Loucy (cell line): ENCODE results near the gene GAS2L3.

ENCODE experiments used
- H2AFZ ChIP-seq: fragments of 200-600 bp; sonication (generic); 2 replicates; pipeline ENCODE4 v1.6.0; 2016; ENCODE audit warnings: antibody characterized with exemption, mild to moderate bottlenecking, low read length, moderate library complexity
- H3F3A ChIP-seq: fragments of 200-600 bp; 2 replicates; pipeline ENCODE4 v1.6.0; 2016; ENCODE audit warnings: antibody characterized with exemption, low read depth, mild to moderate bottlenecking
- H3K27me3 ChIP-seq: fragments of 200-600 bp; sonication (generic); 2 replicates; pipeline ENCODE4 v1.6.1; 2014; ENCODE audit warnings: low read length, mild to moderate bottlenecking; ENCODE audit not compliant: insufficient read depth, poor library complexity, severe bottlenecking
- H3K36me3 ChIP-seq: fragments of 200-600 bp; sonication (generic); 2 replicates; pipeline ENCODE4 v1.6.1; 2016; ENCODE audit warnings: low read length; ENCODE audit not compliant: insufficient read depth
- H3K4me1 ChIP-seq: fragments of 200-600 bp; sonication (generic); 2 replicates; pipeline ENCODE4 v1.5.1; 2014; ENCODE audit warnings: low read length, mild to moderate bottlenecking; ENCODE audit not compliant: insufficient read depth, poor library complexity, severe bottlenecking
- H3K4me2 ChIP-seq: fragments of 200-600 bp; sonication (generic); 2 replicates; pipeline ENCODE4 v1.6.0; 2014; ENCODE audit warnings: antibody characterized with exemption, low read length, low read depth, mild to moderate bottlenecking; ENCODE audit not compliant: poor library complexity, severe bottlenecking
- H3K4me3 ChIP-seq: fragments of 200-600 bp; sonication (generic); 2 replicates; pipeline ENCODE4 v1.5.1; 2014; ENCODE audit warnings: low read length, mild to moderate bottlenecking, mixed read lengths; ENCODE audit not compliant: poor library complexity, severe bottlenecking
- H3K79me2 ChIP-seq: fragments of 200-600 bp; sonication (generic); 2 replicates; pipeline ENCODE4 v1.6.1; 2014; ENCODE audit warnings: low read length; ENCODE audit not compliant: insufficient read depth
- H3K9ac ChIP-seq: fragments of 200-600 bp; sonication (generic); 2 replicates; pipeline ENCODE4 v1.6.0; 2014; ENCODE audit warnings: mild to moderate bottlenecking, low read depth, low read length, moderate library complexity; ENCODE audit not compliant: poor library complexity, severe bottlenecking
- H3K9me2 ChIP-seq: fragments of 200-600 bp; sonication (generic); replicated peaks from 2 replicates; pipeline ENCODE4 v1.6.1; 2016; ENCODE audit warnings: low read depth, low read length, mixed read lengths
- H3K9me3 ChIP-seq: fragments of 200-600 bp; sonication (generic); 2 replicates; pipeline ENCODE4 v1.6.1; 2014; ENCODE audit warnings: mild to moderate bottlenecking, antibody characterized with exemption, low read length, low read depth; ENCODE audit not compliant: insufficient read depth
- H4K20me1 ChIP-seq: fragments of 200-600 bp; sonication (generic); 2 replicates; pipeline ENCODE4 v1.6.0; 2014; ENCODE audit warnings: antibody characterized with exemption, low read length, mild to moderate bottlenecking; ENCODE audit not compliant: insufficient read depth, poor library complexity, severe bottlenecking
- EZH2phosphoT487 ChIP-seq: fragments of 200-600 bp; IDR thresholded peaks from 2 replicates; pipeline ENCODE4 v1.6.1; 2018; ENCODE audit warnings: antibody characterized with exemption, mild to moderate bottlenecking, moderate library complexity, borderline replicate concordance
- TF ChIP-seq, protein P1 (sequence below): fragments of 200-600 bp; sonication (generic); conservative IDR thresholded peaks from 2 replicates; pipeline ENCODE4 v1.5.1; 2014; ENCODE audit warnings: mild to moderate bottlenecking, antibody characterized with exemption, low read length

Gene GAS2L3

DNA sequence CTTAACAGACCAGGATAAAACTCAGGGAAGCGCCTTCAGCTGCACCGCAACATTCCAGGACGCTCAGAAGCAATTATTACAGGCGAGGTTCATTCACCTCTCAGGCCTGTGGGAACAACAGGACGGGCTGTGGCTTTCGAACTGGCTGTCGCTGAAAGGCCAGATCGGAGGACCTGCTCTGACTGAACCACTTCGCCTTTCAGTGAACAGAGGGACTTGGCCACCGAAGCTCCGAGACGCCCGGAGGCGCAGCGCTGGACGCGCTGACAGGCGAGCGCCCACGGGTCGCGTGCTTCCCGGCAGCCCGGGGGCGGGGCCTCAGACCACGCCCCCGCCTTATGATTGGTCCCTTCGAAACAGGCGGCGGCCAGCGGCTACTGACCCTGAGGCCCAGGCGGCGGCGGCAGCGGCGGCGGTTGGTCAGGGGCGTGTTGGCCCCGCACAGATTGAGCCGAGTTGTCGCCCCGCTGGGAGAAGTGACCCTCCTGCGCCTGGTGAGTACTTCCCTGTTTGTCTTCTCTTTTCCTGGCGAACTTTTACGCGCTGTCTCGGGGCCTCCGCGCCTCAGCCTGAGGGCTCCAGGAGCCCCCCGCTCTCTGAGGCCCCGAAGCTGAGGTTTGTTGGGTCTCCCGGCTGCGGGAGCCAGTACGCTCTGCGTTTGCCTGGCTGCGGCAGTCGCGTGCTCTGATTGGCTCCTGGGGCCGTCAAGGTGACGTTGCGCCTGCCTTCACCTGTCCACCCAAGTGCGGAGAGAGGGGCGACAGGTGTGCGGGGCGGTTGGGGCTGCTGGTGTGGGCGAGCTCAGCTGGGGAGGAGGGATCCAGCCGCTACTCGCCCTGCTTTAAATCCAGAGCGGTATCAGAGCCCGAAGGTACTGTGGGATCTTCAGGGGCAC, at the start of gene GAS2L3:
TSS of gene GAS2L3 (plus strand) at position 393 of the 895 bp plus-strand sequence. CDS start 21,221 bp downstream, outside the sequence.
- H3K4me1 ChIP-seq, result no peaks in the 10 kb centered on the region
- no peaks in the 10 kb centered on the region for H3K9me3 ChIP-seq
- H3K9me2 ChIP-seq, result no peaks in the 10 kb centered on the region
- TF ChIP-seq, protein P1, sequence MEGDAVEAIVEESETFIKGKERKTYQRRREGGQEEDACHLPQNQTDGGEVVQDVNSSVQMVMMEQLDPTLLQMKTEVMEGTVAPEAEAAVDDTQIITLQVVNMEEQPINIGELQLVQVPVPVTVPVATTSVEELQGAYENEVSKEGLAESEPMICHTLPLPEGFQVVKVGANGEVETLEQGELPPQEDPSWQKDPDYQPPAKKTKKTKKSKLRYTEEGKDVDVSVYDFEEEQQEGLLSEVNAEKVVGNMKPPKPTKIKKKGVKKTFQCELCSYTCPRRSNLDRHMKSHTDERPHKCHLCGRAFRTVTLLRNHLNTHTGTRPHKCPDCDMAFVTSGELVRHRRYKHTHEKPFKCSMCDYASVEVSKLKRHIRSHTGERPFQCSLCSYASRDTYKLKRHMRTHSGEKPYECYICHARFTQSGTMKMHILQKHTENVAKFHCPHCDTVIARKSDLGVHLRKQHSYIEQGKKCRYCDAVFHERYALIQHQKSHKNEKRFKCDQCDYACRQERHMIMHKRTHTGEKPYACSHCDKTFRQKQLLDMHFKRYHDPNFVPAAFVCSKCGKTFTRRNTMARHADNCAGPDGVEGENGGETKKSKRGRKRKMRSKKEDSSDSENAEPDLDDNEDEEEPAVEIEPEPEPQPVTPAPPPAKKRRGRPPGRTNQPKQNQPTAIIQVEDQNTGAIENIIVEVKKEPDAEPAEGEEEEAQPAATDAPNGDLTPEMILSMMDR, result no peak
- no peak for TF ChIP-seq EZH2phosphoT487
- H3K4me2 ChIP-seq, result no peak within 1 kb of the TSS
- H3K79me2 ChIP-seq, result no peaks in the 10 kb centered on the region
- no peaks in the 10 kb centered on the region for H3F3A ChIP-seq
- H3K9ac ChIP-seq, result no peak within 1 kb of the TSS
- H4K20me1 ChIP-seq, result no peaks in the 10 kb centered on the region
- no peak within 1 kb of the TSS for H3K4me3 ChIP-seq
- H2AFZ ChIP-seq, result no peak within 1 kb of the TSS
- no peaks in the 10 kb centered on the region for H3K36me3 ChIP-seq
- no peaks in the 10 kb centered on the region for H3K27me3 ChIP-seq

DNA sequence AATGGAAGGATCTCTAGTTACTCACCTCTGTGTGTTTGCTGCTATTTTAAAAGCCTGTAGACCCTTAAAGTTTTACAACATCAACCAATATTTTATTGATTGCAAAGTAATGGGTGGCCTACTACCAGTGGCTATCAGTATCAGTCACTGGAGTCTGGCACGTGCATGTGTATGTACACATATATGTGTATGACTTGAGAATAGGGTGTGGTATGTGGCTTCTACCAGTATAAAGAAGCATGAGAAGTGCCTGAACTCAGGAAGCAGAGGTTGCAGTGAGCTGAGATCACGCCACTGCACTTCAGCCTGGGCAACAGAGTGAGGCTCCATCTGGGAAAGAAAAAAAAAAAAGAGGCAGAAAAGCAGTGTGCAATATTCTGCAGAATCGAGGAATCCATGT, 45.5 kb upstream of the GAS2L3 start:
- no peaks in the 10 kb centered on the region for H3K79me2 ChIP-seq
- no peaks in the 10 kb centered on the region for H3K27me3 ChIP-seq
- no peak overlapping the region for H3K9ac ChIP-seq
- H3K4me3 ChIP-seq, result no peak overlapping the region
- no peaks in the 10 kb centered on the region for H3K9me2 ChIP-seq
- H3K9me3 ChIP-seq, result no peaks in the 10 kb centered on the region
- TF ChIP-seq, protein P1, result no peak
- TF ChIP-seq EZH2phosphoT487, result no peak
- no peaks in the 10 kb centered on the region for H3F3A ChIP-seq
- no peaks in the 10 kb centered on the region for H3K4me1 ChIP-seq
- H3K4me2 ChIP-seq, result no peak overlapping the region
- no peaks in the 10 kb centered on the region for H3K36me3 ChIP-seq
- H2AFZ ChIP-seq, result no peak overlapping the region
- H4K20me1 ChIP-seq, result no peaks in the 10 kb centered on the region

DNA sequence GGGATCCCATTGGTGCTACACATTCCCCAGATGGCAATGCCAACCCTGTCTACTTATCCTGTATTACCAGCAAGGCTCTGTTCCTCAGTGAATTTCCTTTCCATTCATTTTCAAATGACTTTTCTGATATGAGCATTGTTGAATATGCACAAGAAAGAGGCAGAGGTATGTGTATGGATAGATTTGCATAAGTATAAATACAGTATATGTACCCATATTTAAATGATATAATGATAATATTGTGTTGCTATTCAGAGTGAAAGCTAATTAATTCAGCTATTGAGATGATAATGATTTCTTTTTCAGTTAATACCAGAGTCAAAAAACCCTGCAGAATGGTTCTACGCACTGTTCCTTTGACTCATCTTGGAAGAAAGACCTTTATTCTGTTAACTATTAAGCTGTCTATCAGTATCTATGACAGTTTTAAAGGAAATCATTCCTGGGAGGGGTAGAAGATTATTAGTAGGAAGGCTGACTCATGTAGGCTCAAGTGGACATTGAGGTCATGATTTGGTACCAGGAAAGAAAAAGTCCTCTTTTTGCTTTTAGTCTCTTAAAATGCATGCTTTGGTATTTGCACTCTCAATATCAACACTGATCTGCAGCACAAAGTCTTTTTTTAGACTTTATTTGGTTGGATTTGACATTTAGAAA, 44.9 kb upstream of the GAS2L3 start:
- Histone ChIP-seq H3K9ac (no peak overlapping the region), H3K27me3 (no peaks in the 10 kb centered on the region), H3K9me2 (no peaks in the 10 kb centered on the region), H3K79me2 (no peaks in the 10 kb centered on the region), H3F3A (no peaks in the 10 kb centered on the region), H2AFZ (no peak overlapping the region), H3K36me3 (no peaks in the 10 kb centered on the region), H4K20me1 (no peaks in the 10 kb centered on the region), H3K4me2 (no peak overlapping the region), H3K9me3 (no peaks in the 10 kb centered on the region), H3K4me3 (no peak overlapping the region), H3K4me1 (no peaks in the 10 kb centered on the region)
- TF ChIP-seq, protein P1, result no peak
- no peak for TF ChIP-seq EZH2phosphoT487
